ENCODE data around the gene SEMA3D.
A peak's percentile ranks its signal among the peaks of the same experiment; 100 is the strongest.

Gene SEMA3D

DNA sequence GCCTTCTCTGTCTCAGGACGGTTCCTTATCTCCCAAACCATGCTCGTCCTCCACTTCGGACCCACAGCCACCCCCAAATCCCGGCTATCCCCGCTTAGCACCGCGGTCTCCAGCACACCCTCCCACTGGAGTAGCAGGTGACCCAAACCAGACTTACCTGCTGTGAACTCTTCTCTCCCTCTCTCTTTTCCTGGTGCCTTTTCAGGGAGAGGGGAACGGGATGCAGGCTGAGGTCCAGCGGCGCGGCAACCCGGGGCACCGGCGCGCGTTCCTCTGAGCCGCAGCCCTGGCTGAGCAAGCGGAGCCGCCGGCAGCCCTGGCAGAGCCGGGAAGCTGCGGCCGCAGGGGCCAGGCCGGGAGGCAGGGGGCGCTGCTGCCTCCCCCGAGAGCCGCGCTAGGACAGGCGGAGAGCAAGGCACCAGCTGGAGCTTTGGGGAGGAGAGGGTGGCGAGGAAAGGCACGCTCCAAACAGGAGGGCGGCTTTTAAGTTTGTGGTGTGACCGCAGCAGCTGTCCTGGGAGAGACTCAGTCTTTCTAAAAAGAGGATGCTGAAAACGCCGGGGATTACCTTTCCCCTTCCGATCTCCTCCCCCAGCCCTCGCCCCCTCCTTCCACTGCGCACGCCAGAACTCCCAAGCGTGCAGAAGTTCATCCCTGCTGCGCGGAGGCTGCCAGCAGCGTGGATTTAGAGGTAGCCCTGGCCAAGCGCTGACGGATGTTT lies at the start of gene SEMA3D:
SEMA3D (minus strand) TSS at position 536 of the 721 bp plus-strand sequence. CDS start 65,165 bp downstream, outside the sequence.
- Mint-ChIP-seq H3K27ac (ENCODE audit: low read depth) (no peak within 1 kb of the TSS), H3K27me3 (peaks cover 10% of the 10 kb centered on the region), H3K9me3 (peaks cover 15% of the 10 kb centered on the region), H3K36me3 (ENCODE audit: insufficient read depth) (peaks cover 4% of the 10 kb centered on the region), H3K4me3 (peak within 1 kb of the TSS; percentile 21), H3K4me1 (no peaks in the 10 kb centered on the region)
- ATAC-seq (replicated peaks; ENCODE audit: extremely low read depth, poor library complexity, severe bottlenecking) (no peak), DNase-seq (ENCODE audit: low spot score in 2 of 2) (no peak)

GRCh38 chr7:85234730-85235129 lies 47.9 kb upstream of the SEMA3D start:
- ATAC-seq (replicated peaks; ENCODE audit: extremely low read depth, poor library complexity, severe bottlenecking) (no peak), DNase-seq (ENCODE audit: low spot score in 2 of 2) (no peak)
- Mint-ChIP-seq H3K4me3 (no peak overlapping the region), H3K9me3 (peaks cover 23% of the 10 kb centered on the region), H3K27me3 (no peaks in the 10 kb centered on the region), H3K36me3 (ENCODE audit: insufficient read depth) (no peaks in the 10 kb centered on the region), H3K27ac (ENCODE audit: low read depth) (no peak overlapping the region), H3K4me1 (no peaks in the 10 kb centered on the region)

- peaks cover 23% of the 10 kb centered on the region for H3K9me3 Mint-ChIP-seq
These were observed 45.2 kb upstream of the SEMA3D start for GRCh38 chr7:85232068-85232467.

DNA sequence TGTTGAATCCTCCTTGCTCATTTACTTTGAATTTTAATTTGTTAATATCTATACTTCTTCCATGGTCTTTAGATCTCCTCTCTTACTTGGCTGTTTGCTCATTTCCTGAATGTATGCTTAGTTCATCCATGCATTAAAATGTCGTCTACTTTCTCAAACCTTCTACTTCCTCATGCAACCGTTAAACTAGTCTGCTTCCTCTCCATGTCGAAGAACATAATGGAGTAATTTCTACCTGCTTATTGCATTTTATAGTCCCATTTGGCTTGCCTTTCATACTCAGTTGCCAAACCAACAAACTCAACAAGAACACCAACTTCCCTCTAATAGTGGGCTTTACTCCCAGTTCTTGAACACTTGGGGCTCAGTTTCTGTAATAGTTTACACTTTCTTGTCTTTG lies 43.8 kb upstream of the SEMA3D start:
- peaks cover 21% of the 10 kb centered on the region for H3K9me3 Mint-ChIP-seq
- no peaks in the 10 kb centered on the region for H3K4me1 Mint-ChIP-seq
- no peak for ATAC-seq (replicated peaks; ENCODE audit: extremely low read depth, poor library complexity, severe bottlenecking)
- no peak for DNase-seq (ENCODE audit: low spot score in 2 of 2)
- H3K36me3 Mint-ChIP-seq (ENCODE audit: insufficient read depth) = no peaks in the 10 kb centered on the region
- no peak overlapping the region for H3K4me3 Mint-ChIP-seq
- H3K27me3 Mint-ChIP-seq = no peaks in the 10 kb centered on the region
- H3K27ac Mint-ChIP-seq (ENCODE audit: low read depth) = no peak overlapping the region

More at GRCh38 chr7:85232068-85232467, 45.2 kb upstream of the SEMA3D start:
- ATAC-seq (replicated peaks; ENCODE audit: extremely low read depth, poor library complexity, severe bottlenecking) (no peak), DNase-seq (ENCODE audit: low spot score in 2 of 2) (no peak)
- Mint-ChIP-seq H3K27me3 (no peaks in the 10 kb centered on the region), H3K27ac (ENCODE audit: low read depth) (no peak overlapping the region), H3K4me3 (no peak overlapping the region), H3K4me1 (no peaks in the 10 kb centered on the region), H3K36me3 (ENCODE audit: insufficient read depth) (no peaks in the 10 kb centered on the region)

- H3K9me3 Mint-ChIP-seq = peaks cover 14% of the 10 kb centered on the region
- ATAC-seq (replicated peaks; ENCODE audit: extremely low read depth, poor library complexity, severe bottlenecking) (no peak), DNase-seq (ENCODE audit: low spot score in 2 of 2) (no peak)
- no peaks in the 10 kb centered on the region for H3K27me3 Mint-ChIP-seq
- H3K36me3 Mint-ChIP-seq (ENCODE audit: insufficient read depth) = no peaks in the 10 kb centered on the region
- no peak overlapping the region for H3K4me3 Mint-ChIP-seq
- H3K27ac Mint-ChIP-seq (ENCODE audit: low read depth) = no peak overlapping the region
- no peaks in the 10 kb centered on the region for H3K4me1 Mint-ChIP-seq
These were observed 42.7 kb upstream of the SEMA3D start for GRCh38 chr7:85229544-85229943.

- H3K4me3 Mint-ChIP-seq = no peak overlapping the region
- no peaks in the 10 kb centered on the region for H3K4me1 Mint-ChIP-seq
- no peaks in the 10 kb centered on the region for H3K36me3 Mint-ChIP-seq (ENCODE audit: insufficient read depth)
- no peak for ATAC-seq (replicated peaks; ENCODE audit: extremely low read depth, poor library complexity, severe bottlenecking)
- no peak for DNase-seq (ENCODE audit: low spot score in 2 of 2)
- no peaks in the 10 kb centered on the region for H3K27me3 Mint-ChIP-seq
- no peak overlapping the region for H3K27ac Mint-ChIP-seq (ENCODE audit: low read depth)
- peaks cover 9% of the 10 kb centered on the region for H3K9me3 Mint-ChIP-seq
These were observed 39.7 kb upstream of the SEMA3D start for GRCh38 chr7:85226361-85227085.

DNA sequence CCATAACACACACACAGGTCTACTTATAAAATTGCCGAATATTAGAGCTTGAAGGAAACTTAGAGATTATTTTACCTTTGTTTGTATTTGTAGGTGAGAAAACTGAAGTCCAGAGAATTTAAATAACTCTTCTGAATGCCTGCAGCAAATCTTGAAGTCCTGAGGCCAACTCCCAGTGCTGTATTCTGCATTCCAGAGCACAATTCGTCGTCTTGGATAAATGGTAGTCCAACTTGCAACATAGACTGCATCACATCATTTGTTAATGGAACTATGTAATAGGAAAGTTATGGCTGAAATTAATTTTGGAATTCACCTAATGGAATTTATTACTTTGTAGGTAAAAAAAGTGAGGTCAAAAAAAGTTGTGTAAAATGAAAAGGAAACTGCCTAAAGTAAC lies 37.3 kb upstream of the SEMA3D start:
- H3K4me3 Mint-ChIP-seq = no peak overlapping the region
- H3K27me3 Mint-ChIP-seq = no peaks in the 10 kb centered on the region
- peaks cover 6% of the 10 kb centered on the region for H3K9me3 Mint-ChIP-seq
- H3K4me1 Mint-ChIP-seq = no peaks in the 10 kb centered on the region
- ATAC-seq (replicated peaks; ENCODE audit: extremely low read depth, poor library complexity, severe bottlenecking) (no peak), DNase-seq (ENCODE audit: low spot score in 2 of 2) (no peak)
- no peaks in the 10 kb centered on the region for H3K36me3 Mint-ChIP-seq (ENCODE audit: insufficient read depth)
- H3K27ac Mint-ChIP-seq (ENCODE audit: low read depth) = no peak overlapping the region

- Mint-ChIP-seq H3K4me3 (no peak overlapping the region), H3K36me3 (ENCODE audit: insufficient read depth) (no peaks in the 10 kb centered on the region), H3K4me1 (no peaks in the 10 kb centered on the region), H3K9me3 (peaks cover 6% of the 10 kb centered on the region), H3K27me3 (no peaks in the 10 kb centered on the region), H3K27ac (ENCODE audit: low read depth) (no peak overlapping the region)
- ATAC-seq (replicated peaks; ENCODE audit: extremely low read depth, poor library complexity, severe bottlenecking) (no peak), DNase-seq (ENCODE audit: low spot score in 2 of 2) (no peak)
These were observed 35.7 kb upstream of the SEMA3D start for GRCh38 chr7:85222522-85222921.

- H3K27me3 Mint-ChIP-seq = no peaks in the 10 kb centered on the region
- no peak overlapping the region for H3K4me3 Mint-ChIP-seq
- H3K36me3 Mint-ChIP-seq (ENCODE audit: insufficient read depth) = no peaks in the 10 kb centered on the region
- peaks cover 6% of the 10 kb centered on the region for H3K9me3 Mint-ChIP-seq
- no peaks in the 10 kb centered on the region for H3K4me1 Mint-ChIP-seq
- no peak for DNase-seq (ENCODE audit: low spot score in 2 of 2)
- ATAC-seq (replicated peaks; ENCODE audit: extremely low read depth, poor library complexity, severe bottlenecking) = no peak
- H3K27ac Mint-ChIP-seq (ENCODE audit: low read depth) = no peak overlapping the region
These were observed 34.9 kb upstream of the SEMA3D start for GRCh38 chr7:85221796-85222195.

DNA sequence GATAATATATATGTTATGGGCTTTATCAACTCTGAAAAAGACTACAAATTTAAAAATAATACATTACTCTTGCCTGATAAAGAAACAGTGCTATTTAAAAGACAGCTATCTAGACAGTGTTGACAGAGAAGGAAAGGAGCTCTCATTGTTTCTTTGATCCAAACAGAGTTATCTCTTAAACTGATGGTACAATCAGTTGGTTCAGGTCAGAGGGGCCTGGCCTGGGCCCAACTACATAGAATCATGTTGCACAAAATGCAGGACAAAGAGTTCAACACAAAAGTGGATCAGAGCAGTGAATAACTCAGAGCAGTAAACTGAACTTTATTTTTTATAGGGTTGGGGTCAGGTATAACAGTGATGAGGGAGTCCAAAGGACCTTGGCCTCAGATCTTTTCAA lies 33.8 kb upstream of the SEMA3D start:
- Mint-ChIP-seq H3K9me3 (peaks cover 6% of the 10 kb centered on the region), H3K36me3 (ENCODE audit: insufficient read depth) (no peaks in the 10 kb centered on the region)

DNA sequence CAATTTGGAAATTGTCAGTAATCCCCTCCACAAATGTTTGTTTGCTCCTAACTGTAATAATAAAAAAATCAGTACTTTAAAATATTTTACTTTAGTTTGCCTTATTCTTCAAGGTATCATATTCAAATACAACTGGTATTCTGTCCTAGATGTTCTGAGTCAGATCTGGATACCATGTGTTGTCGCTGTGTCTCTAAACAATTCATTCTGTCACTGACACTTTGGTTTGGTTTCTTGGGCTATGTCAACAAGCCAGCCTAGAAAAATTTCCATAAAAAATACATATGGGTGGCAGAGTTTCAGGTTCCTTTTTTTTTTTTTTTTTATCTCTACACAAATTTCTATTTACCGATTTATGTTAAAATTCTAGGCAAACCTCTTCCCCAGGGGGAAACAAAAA lies 33.2 kb upstream of the SEMA3D start:
- no peaks in the 10 kb centered on the region for H3K36me3 Mint-ChIP-seq (ENCODE audit: insufficient read depth)
- H3K9me3 Mint-ChIP-seq = peaks cover 6% of the 10 kb centered on the region
- DNase-seq (ENCODE audit: low spot score in 2 of 2) (no peak), ATAC-seq (replicated peaks; ENCODE audit: extremely low read depth, poor library complexity, severe bottlenecking) (no peak)
- H3K4me1 Mint-ChIP-seq = no peaks in the 10 kb centered on the region
- no peak overlapping the region for H3K27ac Mint-ChIP-seq (ENCODE audit: low read depth)
- H3K27me3 Mint-ChIP-seq = no peaks in the 10 kb centered on the region
- no peak overlapping the region for H3K4me3 Mint-ChIP-seq

More for the DNA sequence above, 33.8 kb upstream of the SEMA3D start:
- H3K4me1 Mint-ChIP-seq = no peaks in the 10 kb centered on the region
- no peak overlapping the region for H3K4me3 Mint-ChIP-seq
- DNase-seq (ENCODE audit: low spot score in 2 of 2) (no peak), ATAC-seq (replicated peaks; ENCODE audit: extremely low read depth, poor library complexity, severe bottlenecking) (no peak)
- no peak overlapping the region for H3K27ac Mint-ChIP-seq (ENCODE audit: low read depth)
- no peaks in the 10 kb centered on the region for H3K27me3 Mint-ChIP-seq

- peaks cover 6% of the 10 kb centered on the region for H3K9me3 Mint-ChIP-seq
- ATAC-seq (replicated peaks; ENCODE audit: extremely low read depth, poor library complexity, severe bottlenecking) = no peak
These were observed 30.2 kb upstream of the SEMA3D start for GRCh38 chr7:85217085-85217484.

GRCh38 chr7:85215098-85215497 lies 28.2 kb upstream of the SEMA3D start:
- H3K4me1 Mint-ChIP-seq = no peaks in the 10 kb centered on the region
- no peaks in the 10 kb centered on the region for H3K9me3 Mint-ChIP-seq
- H3K27ac Mint-ChIP-seq (ENCODE audit: low read depth) = no peak overlapping the region
- H3K36me3 Mint-ChIP-seq (ENCODE audit: insufficient read depth) = no peaks in the 10 kb centered on the region
- DNase-seq (ENCODE audit: low spot score in 2 of 2) = no peak
- ATAC-seq (replicated peaks; ENCODE audit: extremely low read depth, poor library complexity, severe bottlenecking) = no peak
- no peaks in the 10 kb centered on the region for H3K27me3 Mint-ChIP-seq
- H3K4me3 Mint-ChIP-seq = no peak overlapping the region

More at GRCh38 chr7:85217085-85217484, 30.2 kb upstream of the SEMA3D start:
- DNase-seq (ENCODE audit: low spot score in 2 of 2) = no peak
- H3K4me1 Mint-ChIP-seq = no peaks in the 10 kb centered on the region
- no peaks in the 10 kb centered on the region for H3K36me3 Mint-ChIP-seq (ENCODE audit: insufficient read depth)
- H3K4me3 Mint-ChIP-seq = no peak overlapping the region
- no peak overlapping the region for H3K27ac Mint-ChIP-seq (ENCODE audit: low read depth)
- H3K27me3 Mint-ChIP-seq = no peaks in the 10 kb centered on the region
